GM21360 (cell line): ENCODE measurements around the gene IL17RA.

ENCODE experiments used
- ATAC-seq: cut with Tn5 transposase; IDR thresholded peaks from one replicate; pipeline ENCODE4 v1.9.1; 2021; ENCODE audit warnings: mild to moderate bottlenecking, moderate library complexity; ENCODE audit not compliant: unreplicated experiment

IL17RA gene

GRCh38 chr22:17149076-17149815 lies 64.4 kb downstream of the IL17RA start:
- no peak for ATAC-seq

- ATAC-seq, result no peak
Observed at GRCh38 chr22:17152340-17152739, 67.5 kb downstream of the IL17RA start.

- ATAC-seq, result no peak
Observed at GRCh38 chr22:17152971-17153370, 68.2 kb downstream of the IL17RA start.

GRCh38 chr22:17155941-17156340 lies 71.1 kb downstream of the IL17RA start:
- ATAC-seq, result no peak

- no peak for ATAC-seq
Observed at GRCh38 chr22:17157714-17158113, 72.9 kb downstream of the IL17RA start.

- no peak for ATAC-seq
Observed at GRCh38 chr22:17158176-17158567, 73.4 kb downstream of the IL17RA start.

- peak; percentile 78 for ATAC-seq
Observed at GRCh38 chr22:17158568-17159503, 74.0 kb downstream of the IL17RA start, which contains the start of gene HDHD5. Gene HDHD5, minus strand, starts transcription at chr22:17159277. Its CDS starts 26 bp downstream, at chr22:17159251.

GRCh38 chr22:17159504-17159951 lies 74.7 kb downstream of the IL17RA start:
- ATAC-seq, result peak; percentile 1

GRCh38 chr22:17161991-17162390 lies 77.2 kb downstream of the IL17RA start:
- ATAC-seq, result no peak

GRCh38 chr22:17162731-17163130 lies 77.9 kb downstream of the IL17RA start:
- ATAC-seq, result no peak

GRCh38 chr22:17164392-17165024 lies 79.7 kb downstream of the IL17RA start:
- ATAC-seq, result no peak
